Measurements from ENCODE around the gene GPR173. TPM values are rescaled to one million over a fixed set of nuclear protein-coding genes. Genes with fewer than 3 reads are reported as not detected.

Gene GPR173
- total RNA-seq, 4 donors from 2014 or later: 0.23 to 0.88 (median 0.49) TPM

DNA sequence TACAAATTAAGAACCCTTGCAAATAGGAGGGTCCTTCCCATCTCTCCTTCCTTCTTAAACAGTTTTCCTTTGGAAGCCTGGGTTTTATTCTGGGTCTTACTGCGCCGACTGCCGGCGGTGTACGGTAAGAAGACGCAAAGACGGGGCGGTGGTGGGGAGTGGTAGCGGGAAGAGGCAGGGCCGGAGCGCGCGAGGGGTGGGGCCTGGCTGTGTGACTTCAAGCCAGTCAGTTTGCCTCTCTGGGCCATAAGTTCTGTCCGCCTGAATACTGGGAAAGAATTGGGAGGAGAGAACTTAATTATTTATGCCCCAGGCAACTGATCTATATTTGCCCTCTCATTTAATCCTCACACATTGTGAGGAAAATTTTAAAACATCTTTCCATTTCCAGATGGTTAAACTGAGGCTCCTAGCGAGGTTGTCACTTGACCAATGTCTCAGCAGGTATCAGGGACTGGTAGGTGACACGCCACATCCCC, 44.6 kb downstream of the GPR173 start:
- no peak overlapping the region for H3K4me3 ChIP-seq (ENCODE audit: low read depth, poor library complexity, severe bottlenecking)
- 0 to 23% methylated on average over 16 of the region's 16 CpGs for WGBS, 2 donors
- intact Hi-C loops (cut with DNase I; ENCODE audit: low total_unique reads): no loop called here
- DNase-seq (ENCODE audit: low spot score in 2 of 2): peak; percentile 60 to 96
- TF ChIP-seq POLR2A (IDR thresholded peaks at IDR 0.05): no peak
- TF ChIP-seq CTCF (IDR thresholded peaks at IDR 0.05): no peak

DNA sequence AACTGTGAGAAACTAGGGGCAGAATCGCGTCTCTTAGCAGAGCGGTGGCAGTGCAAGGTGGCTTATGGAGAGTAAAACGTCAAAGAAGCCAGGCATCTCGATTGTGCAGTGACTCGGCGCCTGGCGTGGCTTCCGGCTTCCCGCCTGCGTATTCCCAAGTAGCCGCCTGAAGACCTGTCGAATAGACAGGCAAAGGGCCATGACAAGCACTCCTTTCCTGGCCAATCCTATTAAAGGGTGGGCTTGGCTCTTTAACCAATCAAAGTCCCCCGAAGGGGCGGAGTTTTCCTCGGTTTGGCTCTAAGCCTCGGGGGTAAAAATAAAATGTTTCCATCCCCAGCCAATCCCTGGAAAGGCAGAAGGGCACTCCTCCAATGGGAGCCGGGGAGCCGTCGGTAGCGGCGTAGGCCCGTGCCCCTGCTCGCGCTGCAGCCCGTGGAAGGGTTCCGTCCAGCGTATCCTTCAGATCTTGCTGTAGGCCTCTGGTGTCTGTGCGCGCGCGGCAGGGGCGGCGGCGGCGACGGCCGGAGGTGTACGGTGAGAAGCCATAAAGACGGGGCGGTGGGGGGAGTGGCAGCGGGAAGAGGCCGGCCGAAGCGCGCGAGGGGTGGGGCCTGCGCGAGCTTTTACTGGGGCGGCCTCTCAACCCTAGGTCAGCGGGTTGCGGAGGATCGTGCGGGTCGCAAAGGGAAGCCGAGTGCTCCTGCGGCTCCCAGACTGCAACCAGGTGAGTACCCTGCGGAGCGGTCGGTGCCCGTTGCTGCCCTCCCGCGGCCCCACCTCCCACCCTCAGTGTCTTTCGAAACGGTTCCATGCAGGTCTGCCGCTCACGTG, 45.4 kb downstream of the GPR173 start, which contains the start of gene KANTR:
TSS of gene KANTR (plus strand) at position 395 of the 834 bp plus-strand sequence. CDS start 30,131 bp downstream, outside the sequence.
- 0 to 41% methylated on average over 15 to 59 of the region's 67 CpGs for WGBS, 2 donors
- peak within 1 kb of the TSS; percentile 20 for H3K4me3 ChIP-seq (ENCODE audit: low read depth, poor library complexity, severe bottlenecking)
- no peak for TF ChIP-seq POLR2A (IDR thresholded peaks at IDR 0.05)
- DNase-seq (ENCODE audit: low spot score in 2 of 2): peak; percentile 87 to 96
- intact Hi-C loops (cut with DNase I; ENCODE audit: low total_unique reads): no loop called here

- 1 to 54% methylated on average over 5 of the region's 5 CpGs for WGBS, 2 donors
- H3K4me3 ChIP-seq (ENCODE audit: low read depth, poor library complexity, severe bottlenecking): peak overlapping the region; percentile 20
- no peak for DNase-seq (ENCODE audit: low spot score in 2 of 2)
- no peak for TF ChIP-seq POLR2A (IDR thresholded peaks at IDR 0.05)
- TF ChIP-seq CTCF (IDR thresholded peaks at IDR 0.05): no peak
- intact Hi-C loops (cut with DNase I; ENCODE audit: low total_unique reads): no loop called here
Observed at GRCh38 chrX:53094582-53094905, 46.0 kb downstream of the GPR173 start.

DNA sequence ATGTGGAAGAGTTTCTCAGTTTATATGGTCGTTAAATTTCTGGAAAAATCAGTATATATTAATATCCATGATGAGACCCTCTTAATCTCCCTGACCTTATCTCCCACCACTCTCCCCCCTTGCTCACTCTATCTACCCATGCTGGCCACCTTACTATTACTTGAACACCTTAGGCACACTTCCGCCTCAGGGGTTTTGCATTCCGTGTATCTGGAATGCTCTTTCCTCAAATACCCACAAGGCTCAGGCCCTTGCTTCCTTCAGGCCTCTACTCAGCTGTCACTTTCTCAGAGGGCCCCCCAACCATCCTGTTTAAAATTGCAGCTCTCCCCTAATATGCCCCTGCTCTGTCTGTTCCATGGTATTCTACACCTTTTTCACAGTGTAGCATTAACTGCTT, 47.2 kb downstream of the GPR173 start:
- DNase-seq (ENCODE audit: low spot score in 2 of 2): no peak
- intact Hi-C loops (cut with DNase I; ENCODE audit: low total_unique reads): no loop called here
- WGBS, 2 donors: 75 to 78% methylated on average over 3 of the region's 3 CpGs
- TF ChIP-seq POLR2A (IDR thresholded peaks at IDR 0.05) (no peak), CTCF (IDR thresholded peaks at IDR 0.05) (no peak)
- no peak overlapping the region for H3K4me3 ChIP-seq (ENCODE audit: low read depth, poor library complexity, severe bottlenecking)

GRCh38 chrX:53114864-53115549, 66.4 kb downstream of the GPR173 start:
- no peak overlapping the region for H3K4me3 ChIP-seq (ENCODE audit: low read depth, poor library complexity, severe bottlenecking)
- no peak for DNase-seq (ENCODE audit: low spot score in 2 of 2)
- TF ChIP-seq POLR2A (IDR thresholded peaks at IDR 0.05) (no peak), CTCF (IDR thresholded peaks at IDR 0.05) (no peak)
- 89 to 100% methylated on average over 5 of the region's 6 CpGs for WGBS, 2 donors
- intact Hi-C loops (cut with DNase I; ENCODE audit: low total_unique reads): no loop called here

DNA sequence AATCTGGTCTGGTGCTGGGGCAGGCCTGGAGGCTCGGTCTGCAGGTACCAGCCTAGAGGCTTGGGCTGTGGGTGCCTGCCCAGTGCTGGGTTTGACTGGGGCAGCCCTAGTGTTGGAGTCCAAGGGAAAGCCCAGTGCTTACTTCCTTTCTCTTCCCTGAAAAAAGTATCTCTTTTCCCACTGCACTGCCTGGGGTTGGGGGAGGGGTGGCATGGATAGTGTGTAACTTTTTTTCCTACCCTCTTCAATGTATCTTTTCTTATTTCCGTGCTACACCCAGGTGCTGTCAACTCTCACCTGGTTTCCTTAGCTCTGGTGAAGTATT, 66.9 kb downstream of the GPR173 start:
- no peak for TF ChIP-seq POLR2A (IDR thresholded peaks at IDR 0.05)
- TF ChIP-seq CTCF (IDR thresholded peaks at IDR 0.05): no peak
- DNase-seq (ENCODE audit: low spot score in 2 of 2): no peak
- WGBS, 2 donors: 71 to 88% methylated on average over 2 of the region's 2 CpGs
- intact Hi-C loops (cut with DNase I; ENCODE audit: low total_unique reads): no loop called here
- H3K4me3 ChIP-seq (ENCODE audit: low read depth, poor library complexity, severe bottlenecking): no peak overlapping the region
